ENCODE results near the gene GRK6.

GRK6 gene

GRCh38 chr5:177402271-177403043, 24.0 kb upstream of the GRK6 start:
- Histone ChIP-seq H3K9me3 (ENCODE audit: low read length) (no peaks in the 10 kb centered on the region), H3K36me3 (ENCODE audit: insufficient read depth, low read length) (no peaks in the 10 kb centered on the region), H3K27ac (ENCODE audit: low read depth, low read length) (no peak overlapping the region), H3K4me1 (ENCODE audit: insufficient read depth, low read length) (peaks cover 23% of the 10 kb centered on the region), H3K27me3 (ENCODE audit: control insufficient read depth in 1 of 2, insufficient read depth in 2 of 2, low read length in 2 of 2) (peaks cover 49 to 75% of the 10 kb centered on the region in 2 donors), H3K4me3 (ENCODE audit: low read depth in 1 of 2, low read length in 2 of 2) (peak overlapping the region; percentile 7 to 9), H3K9ac (ENCODE audit: low read length) (no peak overlapping the region)

GRCh38 chr5:177403102-177403791, 23.2 kb upstream of the GRK6 start:
- Histone ChIP-seq H3K4me1 (ENCODE audit: insufficient read depth, low read length) (peaks cover 23% of the 10 kb centered on the region), H3K9ac (ENCODE audit: low read length) (no peak overlapping the region), H3K27me3 (ENCODE audit: control insufficient read depth in 1 of 2, insufficient read depth in 2 of 2, low read length in 2 of 2) (peaks cover 49 to 67% of the 10 kb centered on the region in 2 donors), H3K27ac (ENCODE audit: low read depth, low read length) (no peak overlapping the region), H3K9me3 (ENCODE audit: low read length) (no peaks in the 10 kb centered on the region), H3K4me3 (ENCODE audit: low read depth in 1 of 2, low read length in 2 of 2) (peak overlapping the region; percentile 7 to 9), H3K36me3 (ENCODE audit: insufficient read depth, low read length) (no peaks in the 10 kb centered on the region)

DNA sequence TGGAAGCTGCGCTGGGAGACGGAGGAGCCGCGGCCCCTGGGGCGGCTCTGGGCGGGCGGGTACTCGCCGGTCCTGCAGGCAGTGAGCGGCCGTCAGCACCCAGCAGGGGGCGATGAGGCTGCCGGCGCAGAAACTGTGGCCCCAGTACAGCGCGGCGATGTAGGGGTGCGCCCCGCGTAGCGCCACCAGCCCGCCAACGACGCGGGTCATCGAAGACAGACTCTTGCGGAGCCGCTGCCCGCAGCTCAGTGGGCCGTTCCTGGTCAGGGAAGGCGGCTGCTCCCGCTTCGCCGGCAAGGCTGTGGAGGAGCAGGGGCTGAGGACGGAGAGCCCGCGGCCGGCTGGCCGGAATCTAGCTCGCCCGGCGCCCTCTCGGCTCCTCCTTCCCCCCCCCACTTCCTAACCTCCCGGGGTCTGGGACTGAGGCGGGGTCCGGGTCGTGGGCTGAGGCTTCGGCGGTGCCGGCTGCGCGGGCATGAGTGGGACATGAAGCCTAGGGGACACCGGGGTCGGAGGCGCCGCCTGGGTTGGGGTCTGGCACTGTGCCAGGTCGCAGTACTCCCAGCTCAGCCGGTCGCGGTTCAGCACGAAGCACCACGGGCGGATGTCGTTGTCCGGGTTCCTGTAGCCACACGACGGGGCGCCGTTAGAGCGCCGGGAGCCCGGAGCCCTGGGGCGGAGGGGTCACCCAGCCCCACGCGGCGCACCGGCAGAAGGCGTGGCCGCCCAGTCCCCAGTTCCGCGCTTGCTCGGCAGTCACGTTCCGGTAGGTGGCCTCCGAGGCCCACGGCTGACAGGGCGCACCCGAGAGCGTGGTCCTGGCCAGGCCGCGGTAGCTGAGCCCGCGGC, 22.5 kb upstream of the GRK6 start:
- peaks cover 49 to 60% of the 10 kb centered on the region in 2 donors for H3K27me3 ChIP-seq (ENCODE audit: control insufficient read depth in 1 of 2, insufficient read depth in 2 of 2, low read length in 2 of 2)
- H3K9ac ChIP-seq (ENCODE audit: low read length): no peak overlapping the region
- peak overlapping the region; percentile 41 to 49 for H3K4me3 ChIP-seq (ENCODE audit: low read depth in 1 of 2, low read length in 2 of 2)
- no peak overlapping the region for H3K27ac ChIP-seq (ENCODE audit: low read depth, low read length)
- H3K9me3 ChIP-seq (ENCODE audit: low read length): no peaks in the 10 kb centered on the region
- H3K36me3 ChIP-seq (ENCODE audit: insufficient read depth, low read length): no peaks in the 10 kb centered on the region
- H3K4me1 ChIP-seq (ENCODE audit: insufficient read depth, low read length): peaks cover 23% of the 10 kb centered on the region

- H3K4me3 ChIP-seq (ENCODE audit: low read depth in 1 of 2, low read length in 2 of 2): peak overlapping the region; percentile 41 to 49
- no peak overlapping the region for H3K27ac ChIP-seq (ENCODE audit: low read depth, low read length)
- H3K4me1 ChIP-seq (ENCODE audit: insufficient read depth, low read length): peaks cover 23% of the 10 kb centered on the region
- no peak overlapping the region for H3K9ac ChIP-seq (ENCODE audit: low read length)
- no peaks in the 10 kb centered on the region for H3K9me3 ChIP-seq (ENCODE audit: low read length)
- H3K36me3 ChIP-seq (ENCODE audit: insufficient read depth, low read length): no peaks in the 10 kb centered on the region
- peaks cover 43 to 53% of the 10 kb centered on the region in 2 donors for H3K27me3 ChIP-seq (ENCODE audit: control insufficient read depth in 1 of 2, insufficient read depth in 2 of 2, low read length in 2 of 2)
These were observed 21.8 kb upstream of the GRK6 start for GRCh38 chr5:177404641-177405179.

GRCh38 chr5:177405312-177405711, 21.2 kb upstream of the GRK6 start:
- H3K9me3 ChIP-seq (ENCODE audit: low read length): no peaks in the 10 kb centered on the region
- no peaks in the 10 kb centered on the region for H3K36me3 ChIP-seq (ENCODE audit: insufficient read depth, low read length)
- peaks cover 23% of the 10 kb centered on the region for H3K4me1 ChIP-seq (ENCODE audit: insufficient read depth, low read length)
- no peak overlapping the region for H3K27ac ChIP-seq (ENCODE audit: low read depth, low read length)
- H3K4me3 ChIP-seq (ENCODE audit: low read depth in 1 of 2, low read length in 2 of 2): no peak overlapping the region
- H3K9ac ChIP-seq (ENCODE audit: low read length): no peak overlapping the region
- peaks cover 38 to 47% of the 10 kb centered on the region in 2 donors for H3K27me3 ChIP-seq (ENCODE audit: control insufficient read depth in 1 of 2, insufficient read depth in 2 of 2, low read length in 2 of 2)

DNA sequence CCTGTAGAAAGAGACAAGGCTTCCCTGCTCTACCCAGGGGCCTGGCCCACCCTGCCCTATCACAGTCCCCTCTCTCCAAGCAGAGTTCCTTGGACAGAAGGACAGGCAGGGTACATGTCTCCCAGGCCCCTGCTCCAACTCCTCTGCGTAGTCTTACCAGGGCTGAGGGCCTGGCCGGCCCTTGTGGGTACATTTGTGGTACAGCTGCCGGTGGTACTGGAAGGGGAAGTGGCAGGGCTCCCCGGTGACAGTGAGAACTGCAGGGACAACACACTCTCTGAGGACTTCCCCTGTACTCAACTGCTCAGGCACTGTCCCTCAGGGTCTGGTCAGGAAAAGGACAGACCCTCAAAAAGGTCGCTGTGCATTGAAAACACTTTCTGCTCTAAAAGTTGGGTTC, 20.7 kb upstream of the GRK6 start:
- Histone ChIP-seq H3K27me3 (ENCODE audit: control insufficient read depth in 1 of 2, insufficient read depth in 2 of 2, low read length in 2 of 2) (peaks cover 33 to 42% of the 10 kb centered on the region in 2 donors), H3K9ac (ENCODE audit: low read length) (no peak overlapping the region), H3K4me1 (ENCODE audit: insufficient read depth, low read length) (peaks cover 23% of the 10 kb centered on the region), H3K36me3 (ENCODE audit: insufficient read depth, low read length) (no peaks in the 10 kb centered on the region), H3K9me3 (ENCODE audit: low read length) (no peaks in the 10 kb centered on the region), H3K4me3 (ENCODE audit: low read depth in 1 of 2, low read length in 2 of 2) (no peak overlapping the region), H3K27ac (ENCODE audit: low read depth, low read length) (no peak overlapping the region)

- Histone ChIP-seq H3K27me3 (ENCODE audit: control insufficient read depth in 1 of 2, insufficient read depth in 2 of 2, low read length in 2 of 2) (peaks cover 0 to 10% of the 10 kb centered on the region in 2 donors), H3K36me3 (ENCODE audit: insufficient read depth, low read length) (no peaks in the 10 kb centered on the region), H3K4me3 (ENCODE audit: low read depth in 1 of 2, low read length in 2 of 2) (no peak within 1 kb of the TSS), H3K4me1 (ENCODE audit: insufficient read depth, low read length) (peaks cover 2% of the 10 kb centered on the region), H3K27ac (ENCODE audit: low read depth, low read length) (no peak within 1 kb of the TSS), H3K9me3 (ENCODE audit: low read length) (no peaks in the 10 kb centered on the region), H3K9ac (ENCODE audit: low read length) (no peak within 1 kb of the TSS)
These were observed 17.3 kb upstream of the GRK6 start, which contains the start of gene F12 for GRCh38 chr5:177409043-177409801. F12 (minus strand) TSS chr5:177409564; CDS start chr5:177409527, 37 bp downstream.

- no peak overlapping the region for H3K4me3 ChIP-seq (ENCODE audit: low read depth in 1 of 2, low read length in 2 of 2)
- no peak overlapping the region for H3K27ac ChIP-seq (ENCODE audit: low read depth, low read length)
- no peaks in the 10 kb centered on the region for H3K36me3 ChIP-seq (ENCODE audit: insufficient read depth, low read length)
- H3K9me3 ChIP-seq (ENCODE audit: low read length): no peaks in the 10 kb centered on the region
- no peaks in the 10 kb centered on the region for H3K27me3 ChIP-seq (ENCODE audit: control insufficient read depth in 1 of 2, insufficient read depth in 2 of 2, low read length in 2 of 2)
- no peaks in the 10 kb centered on the region for H3K4me1 ChIP-seq (ENCODE audit: insufficient read depth, low read length)
- no peak overlapping the region for H3K9ac ChIP-seq (ENCODE audit: low read length)
These were observed 15.9 kb upstream of the GRK6 start for GRCh38 chr5:177410575-177410974.

DNA sequence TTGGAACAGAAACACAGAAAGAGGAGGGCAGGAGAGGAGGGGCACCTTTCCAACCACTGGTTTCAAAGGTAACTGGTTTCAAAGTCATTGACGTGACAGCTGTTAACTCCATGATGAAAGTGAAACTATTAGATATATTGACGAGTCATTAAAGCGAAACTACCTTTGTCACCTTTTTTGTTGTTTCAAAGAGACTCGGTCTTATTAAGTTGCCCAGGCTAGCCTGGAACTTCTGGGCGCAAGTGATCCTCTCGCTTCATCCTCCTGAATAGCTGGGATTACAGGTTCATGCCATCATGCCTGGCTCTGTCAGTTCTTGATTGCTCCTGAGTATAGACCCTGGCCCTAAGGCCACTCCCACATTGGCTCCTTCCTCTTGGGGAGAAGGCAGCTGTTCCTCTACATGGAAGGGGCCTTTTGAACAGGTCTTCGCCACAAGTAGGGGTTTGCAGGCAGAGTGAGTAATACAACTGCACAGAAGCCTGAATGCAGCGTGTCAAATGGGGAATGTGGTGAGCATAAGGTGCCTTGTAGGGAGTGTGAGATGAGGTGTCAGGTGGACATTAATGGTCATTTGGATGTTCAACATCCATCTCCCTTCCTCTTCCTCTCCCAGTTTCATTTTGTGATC, 13.8 kb upstream of the GRK6 start:
- H3K4me1 ChIP-seq (ENCODE audit: insufficient read depth, low read length): no peaks in the 10 kb centered on the region
- H3K27ac ChIP-seq (ENCODE audit: low read depth, low read length): no peak overlapping the region
- H3K9me3 ChIP-seq (ENCODE audit: low read length): no peaks in the 10 kb centered on the region
- no peaks in the 10 kb centered on the region for H3K36me3 ChIP-seq (ENCODE audit: insufficient read depth, low read length)
- H3K27me3 ChIP-seq (ENCODE audit: control insufficient read depth in 1 of 2, insufficient read depth in 2 of 2, low read length in 2 of 2): no peaks in the 10 kb centered on the region
- no peak overlapping the region for H3K4me3 ChIP-seq (ENCODE audit: low read depth in 1 of 2, low read length in 2 of 2)
- no peak overlapping the region for H3K9ac ChIP-seq (ENCODE audit: low read length)

GRCh38 chr5:177414481-177414880, 12.0 kb upstream of the GRK6 start:
- Histone ChIP-seq H3K4me3 (ENCODE audit: low read depth in 1 of 2, low read length in 2 of 2) (no peak overlapping the region), H3K4me1 (ENCODE audit: insufficient read depth, low read length) (no peaks in the 10 kb centered on the region), H3K27me3 (ENCODE audit: control insufficient read depth in 1 of 2, insufficient read depth in 2 of 2, low read length in 2 of 2) (no peaks in the 10 kb centered on the region), H3K36me3 (ENCODE audit: insufficient read depth, low read length) (no peaks in the 10 kb centered on the region), H3K9me3 (ENCODE audit: low read length) (no peaks in the 10 kb centered on the region), H3K9ac (ENCODE audit: low read length) (no peak overlapping the region), H3K27ac (ENCODE audit: low read depth, low read length) (no peak overlapping the region)

All from muscle layer of colon (tissue), 2 donors.